Muscle layer of duodenum (tissue), 2 donors: ENCODE results near the gene MRPL48.

Source experiments
- H3K27ac ChIP-seq: one replicate; pipeline ENCODE4 v1.7.0; 2013; ENCODE audit warnings: mild to moderate bottlenecking, low read length
- H3K27me3 ChIP-seq: one replicate; pipeline ENCODE4 v1.7.0; 2013; ENCODE audit warnings: low read depth, mild to moderate bottlenecking, control low read depth, low read length
- H3K36me3 ChIP-seq, 2 donors: one replicate each; pipeline ENCODE4 v1.7.0; 2013; ENCODE audit warnings: low read length in 2 of 2, control low read depth in 1 of 2, mild to moderate bottlenecking in 1 of 2; ENCODE audit not compliant: insufficient read depth in 2 of 2, control insufficient read depth in 1 of 2
- H3K4me1 ChIP-seq, 2 donors: one replicate each; pipeline ENCODE4 v1.7.0; 2013; ENCODE audit warnings: low read length in 2 of 2, mild to moderate bottlenecking in 2 of 2, control low read depth in 1 of 2, moderate library complexity in 1 of 2; ENCODE audit not compliant: insufficient read depth in 2 of 2, control insufficient read depth in 1 of 2
- H3K4me3 ChIP-seq, 2 donors: one replicate each; pipeline ENCODE4 v1.7.0; 2013; ENCODE audit warnings: low read length in 2 of 2, low read depth in 1 of 2, mild to moderate bottlenecking in 1 of 2
- H3K9me3 ChIP-seq, 2 donors: one replicate each; pipeline ENCODE4 v1.7.0; 2013; ENCODE audit warnings: low read length in 2 of 2, control low read depth in 1 of 2, mild to moderate bottlenecking in 1 of 2; ENCODE audit not compliant: control insufficient read depth in 1 of 2
- donor health status: healthy.

The MRPL48 gene

DNA sequence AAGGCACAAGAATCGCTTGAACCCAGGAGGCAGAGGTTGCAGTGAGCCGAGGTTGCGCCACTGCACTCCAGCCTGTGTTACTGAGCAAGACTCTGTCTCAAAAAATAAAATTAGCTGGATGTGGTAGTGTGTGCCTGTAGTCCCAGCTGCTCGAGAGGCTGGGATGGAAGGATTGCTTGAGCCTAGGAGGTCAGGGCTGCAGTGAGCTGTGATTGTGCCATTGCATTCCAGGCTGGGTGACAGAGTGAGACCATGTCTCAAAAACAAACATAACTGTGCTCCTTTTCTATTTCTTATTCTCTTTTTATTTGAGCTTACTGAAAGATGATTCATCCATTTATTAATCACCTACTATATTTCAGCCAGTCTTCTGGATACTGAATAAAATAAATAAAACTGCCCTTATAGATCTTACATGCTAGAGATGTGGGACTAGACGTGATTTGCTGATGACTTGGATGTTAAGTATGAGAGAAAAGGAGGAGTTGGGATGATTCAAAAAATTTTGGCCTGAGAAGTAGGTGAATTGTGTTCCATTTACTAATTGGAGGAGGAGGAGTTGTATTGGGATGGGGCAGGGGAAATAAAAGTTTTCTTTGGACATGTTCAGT, 107.2 kb downstream of the MRPL48 start:
- H3K27ac ChIP-seq, result no peak overlapping the region
- H3K27me3 ChIP-seq, result no peaks in the 10 kb centered on the region
- peaks cover 6 to 28% of the 10 kb centered on the region in 2 donors for H3K36me3 ChIP-seq
- H3K4me1 ChIP-seq, result no peaks in the 10 kb centered on the region
- H3K9me3 ChIP-seq, result no peaks in the 10 kb centered on the region
- H3K4me3 ChIP-seq, result no peak overlapping the region

DNA sequence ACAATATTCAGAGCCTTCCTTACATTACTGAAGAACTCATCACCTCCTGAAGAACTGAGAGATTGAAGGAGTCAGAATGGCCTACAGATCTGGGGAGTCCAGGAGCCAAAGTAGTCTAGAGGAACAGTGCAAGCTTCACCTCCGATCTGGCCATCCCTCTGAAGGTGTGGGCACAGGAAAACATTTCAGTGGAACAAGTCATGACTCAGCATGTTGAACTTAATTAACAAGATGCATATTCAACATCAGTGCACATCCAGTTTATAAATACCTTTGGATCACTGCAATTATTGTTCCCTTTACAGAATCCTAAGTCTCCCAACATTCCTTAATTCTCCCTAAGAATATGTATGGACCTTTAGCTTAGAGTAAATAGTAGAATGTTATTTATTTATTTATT, 114.6 kb downstream of the MRPL48 start:
- Histone ChIP-seq H3K9me3 (no peaks in the 10 kb centered on the region), H3K27ac (no peak overlapping the region), H3K36me3 (peaks cover 13 to 46% of the 10 kb centered on the region in 2 donors), H3K4me3 (no peak overlapping the region), H3K27me3 (no peaks in the 10 kb centered on the region), H3K4me1 (no peaks in the 10 kb centered on the region)

DNA sequence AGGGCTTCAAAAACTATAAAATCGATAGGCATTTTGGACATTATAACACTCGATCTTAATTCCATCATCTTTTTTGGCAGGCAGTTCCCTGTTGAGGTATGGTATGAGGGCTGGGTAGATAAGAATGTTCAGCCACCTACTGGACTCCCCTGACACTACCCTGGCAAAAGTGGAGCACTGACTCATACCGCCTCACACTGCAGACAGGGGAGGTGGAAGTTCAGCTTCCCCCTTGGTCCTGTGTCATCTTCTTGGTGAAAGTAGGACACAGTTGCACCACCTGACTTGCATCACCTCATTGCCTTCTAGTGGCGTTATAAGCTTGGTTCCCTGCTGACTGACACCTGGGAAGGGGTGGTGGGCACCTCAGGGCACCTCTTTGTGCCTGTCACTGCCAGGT, 119.5 kb downstream of the MRPL48 start:
- no peaks in the 10 kb centered on the region for H3K9me3 ChIP-seq
- no peaks in the 10 kb centered on the region for H3K27me3 ChIP-seq
- no peak overlapping the region for H3K27ac ChIP-seq
- no peaks in the 10 kb centered on the region for H3K4me1 ChIP-seq
- no peak overlapping the region for H3K4me3 ChIP-seq
- H3K36me3 ChIP-seq, result peaks cover 13 to 55% of the 10 kb centered on the region in 2 donors

DNA sequence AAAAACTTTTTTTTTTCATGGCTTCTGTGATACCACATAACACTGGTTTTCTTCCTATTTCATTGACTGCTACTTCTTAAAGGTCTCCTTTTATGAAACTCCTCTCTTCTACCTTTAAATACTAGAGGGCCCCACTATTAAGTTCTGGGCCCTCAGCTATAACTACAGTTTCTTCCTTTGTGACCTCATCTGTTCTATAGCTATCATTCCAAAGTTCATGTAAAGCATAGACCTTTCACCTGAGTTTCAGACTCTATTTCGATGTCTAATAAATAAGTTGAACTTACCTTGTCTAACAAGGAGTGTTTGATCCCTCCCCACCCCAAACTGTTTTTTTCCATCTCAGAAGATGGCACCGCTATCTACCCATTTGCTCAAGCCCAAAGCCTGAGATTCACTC, 124.4 kb downstream of the MRPL48 start:
- H3K4me1 ChIP-seq, result no peaks in the 10 kb centered on the region

DNA sequence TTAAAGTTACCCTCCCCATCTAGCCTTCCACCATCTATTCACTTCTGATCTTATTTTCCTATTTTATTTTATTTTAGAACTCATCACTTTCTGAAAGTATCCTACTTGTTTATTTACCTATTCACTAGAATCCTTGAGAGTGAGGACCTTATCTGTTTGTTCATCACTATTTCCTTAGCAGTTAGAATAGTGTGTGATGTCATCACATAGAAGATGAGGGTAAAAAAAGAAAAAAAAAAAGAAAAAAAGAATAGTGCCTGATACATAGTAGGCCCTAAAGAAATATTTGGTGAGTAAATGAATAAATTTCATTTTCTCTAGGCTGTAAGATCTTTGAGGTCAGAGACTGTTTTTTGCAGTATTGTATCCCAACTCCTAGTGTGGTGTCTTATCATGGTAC, 125.8 kb downstream of the MRPL48 start:
- Histone ChIP-seq H3K4me3 (no peak overlapping the region), H3K4me1 (no peaks in the 10 kb centered on the region), H3K9me3 (no peaks in the 10 kb centered on the region), H3K27ac (no peak overlapping the region), H3K36me3 (peaks cover 16 to 70% of the 10 kb centered on the region in 2 donors), H3K27me3 (no peaks in the 10 kb centered on the region)

More for the DNA sequence above, 124.4 kb downstream of the MRPL48 start:
- no peak overlapping the region for H3K4me3 ChIP-seq
- H3K36me3 ChIP-seq, result peaks cover 16 to 63% of the 10 kb centered on the region in 2 donors
- H3K27ac ChIP-seq, result no peak overlapping the region
- no peaks in the 10 kb centered on the region for H3K9me3 ChIP-seq
- H3K27me3 ChIP-seq, result no peaks in the 10 kb centered on the region

DNA sequence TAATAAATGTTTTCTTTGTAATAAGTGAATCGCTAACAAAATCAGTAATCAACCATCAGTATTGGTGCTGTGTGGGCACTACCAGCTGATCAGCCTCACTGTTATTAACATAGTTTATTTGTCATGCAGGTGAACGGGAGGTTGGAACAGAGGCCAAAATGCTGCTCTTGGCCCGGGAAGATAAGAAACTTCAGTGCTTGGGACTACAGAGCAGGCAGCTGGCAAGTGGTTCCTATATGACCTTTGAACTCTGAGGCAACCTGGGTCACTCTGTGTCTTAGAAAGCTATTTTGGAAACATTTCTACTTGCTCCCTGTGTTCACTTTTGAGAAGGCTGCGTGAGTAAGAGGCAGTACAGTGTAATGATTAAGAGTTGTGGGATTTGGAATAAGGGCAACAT, 126.6 kb downstream of the MRPL48 start:
- no peaks in the 10 kb centered on the region for H3K4me1 ChIP-seq
- H3K4me3 ChIP-seq, result no peak overlapping the region
- H3K36me3 ChIP-seq, result peaks cover 21 to 74% of the 10 kb centered on the region in 2 donors
- no peak overlapping the region for H3K27ac ChIP-seq
- H3K27me3 ChIP-seq, result no peaks in the 10 kb centered on the region
- H3K9me3 ChIP-seq, result no peaks in the 10 kb centered on the region
